HG02759 (cell line): Measurements from ENCODE around the gene ZNF511.

Source experiments
- ATAC-seq: cut with Tn5 transposase; IDR thresholded peaks from one replicate; pipeline ENCODE4 v1.9.1; 2021; ENCODE audit warnings: mild to moderate bottlenecking, moderate library complexity; ENCODE audit not compliant: unreplicated experiment

ZNF511 gene

GRCh38 chr10:133292919-133293809 lies 15.6 kb upstream of the ZNF511 start:
- no peak for ATAC-seq

- no peak for ATAC-seq
These were observed 14.9 kb upstream of the ZNF511 start for GRCh38 chr10:133293810-133294119.

- no peak for ATAC-seq
These were observed 14.5 kb upstream of the ZNF511 start for GRCh38 chr10:133294189-133294588.

GRCh38 chr10:133295426-133296320 lies 13.0 kb upstream of the ZNF511 start:
- no peak for ATAC-seq

GRCh38 chr10:133297504-133297903 lies 11.2 kb upstream of the ZNF511 start:
- ATAC-seq = no peak

GRCh38 chr10:133298466-133298865 lies 10.2 kb upstream of the ZNF511 start:
- ATAC-seq = no peak

- ATAC-seq = no peak
These were observed 9.5 kb upstream of the ZNF511 start for GRCh38 chr10:133299224-133299623.

- no peak for ATAC-seq
These were observed 9.0 kb upstream of the ZNF511 start for GRCh38 chr10:133299738-133300137.

- ATAC-seq = no peak
These were observed 6.5 kb upstream of the ZNF511 start for GRCh38 chr10:133302230-133302629.

- no peak for ATAC-seq
These were observed 5.5 kb upstream of the ZNF511 start for GRCh38 chr10:133303206-133303605.

GRCh38 chr10:133306097-133306476 lies 2.6 kb upstream of the ZNF511 start:
- no peak for ATAC-seq

GRCh38 chr10:133306941-133307379 lies 1.8 kb upstream of the ZNF511 start:
- no peak for ATAC-seq

- peak; percentile 37 for ATAC-seq
These were observed 816 bp upstream of the ZNF511 start for GRCh38 chr10:133307776-133308420.

- peak; percentile 77 for ATAC-seq
These were observed 496 bp downstream of the ZNF511 start for GRCh38 chr10:133309100-133309719.

- ATAC-seq = no peak
These were observed 1.1 kb downstream of the ZNF511 start for GRCh38 chr10:133309720-133310398.

- ATAC-seq = no peak
These were observed 1.7 kb downstream of the ZNF511 start for GRCh38 chr10:133310399-133310755.

- no peak for ATAC-seq
These were observed 2.1 kb downstream of the ZNF511 start for GRCh38 chr10:133310789-133311188.

- ATAC-seq = no peak
These were observed 2.9 kb downstream of the ZNF511 start for GRCh38 chr10:133311570-133311969.

- ATAC-seq = no peak
These were observed 3.5 kb downstream of the ZNF511 start for GRCh38 chr10:133312016-133312768.

GRCh38 chr10:133312769-133313145 lies 4.0 kb downstream of the ZNF511 start:
- ATAC-seq = no peak
